OCI-LY7 (cell line): ENCODE results near the gene EVX2. TPM values are rescaled to one million over a fixed set of nuclear protein-coding genes. Genes with fewer than 3 reads are reported as not detected.

ENCODE experiments used
- BruUV-seq: library from RNA; stranded (reverse); fragments of 400-500 nt; replicated peaks from 2 replicates; lab custom pipeline; 2021; lab: Mats Ljungman, UMichigan
- CTCF ChIA-PET: fragments of 300-600 bp; sonication (Branson Sonifier 250); formaldehyde crosslinking; loops from one replicate; lab custom pipeline; 2022; ENCODE audit warnings: antibody characterized with exemption; ENCODE audit not compliant: unreplicated experiment; lab: Charles Lee
- POLR2A ChIA-PET: fragments of 300-600 bp; sonication (Branson Sonifier 250); formaldehyde crosslinking; loops from one replicate; lab custom pipeline; 2022; ENCODE audit warnings: antibody characterized with exemption; lab: Charles Lee
- DNase-seq: peaks from one replicate; pipeline ENCODE4 v3.0.0-alpha.2; 2015; ENCODE audit warnings: low spot score
- H2AFZ ChIP-seq: fragments of 200-600 bp; sonication (generic), shearing (Covaris generic); 2 replicates; pipeline ENCODE4 v1.6.1; 2014; ENCODE audit warnings: mild to moderate bottlenecking, antibody characterized with exemption, low read length, moderate library complexity
- H3K27ac ChIP-seq: fragments of 200-600 bp; sonication (generic); 2 replicates; pipeline ENCODE4 v1.5.1; 2014; ENCODE audit warnings: mixed run types, low read depth, mild to moderate bottlenecking, moderate library complexity, low read length, inconsistent platforms; ENCODE audit not compliant: poor library complexity, severe bottlenecking
- H3K36me3 ChIP-seq: fragments of 200-600 bp; sonication (generic); 2 replicates; pipeline ENCODE4 v1.6.1; 2014; ENCODE audit warnings: mild to moderate bottlenecking, antibody characterized with exemption, low read length, moderate library complexity, mixed read lengths; ENCODE audit not compliant: insufficient read depth
- H3K4me1 ChIP-seq: fragments of 200-600 bp; sonication (generic); 2 replicates; pipeline ENCODE4 v1.5.1; 2014; ENCODE audit warnings: mild to moderate bottlenecking, low read length; ENCODE audit not compliant: insufficient read depth, poor library complexity, severe bottlenecking
- H3K4me2 ChIP-seq: fragments of 200-600 bp; sonication (generic); 2 replicates; pipeline ENCODE4 v1.6.1; 2014; ENCODE audit warnings: mild to moderate bottlenecking, low read length
- H3K4me3 ChIP-seq: fragments of 200-600 bp; sonication (generic); 2 replicates; pipeline ENCODE4 v1.5.1; 2014; ENCODE audit warnings: mild to moderate bottlenecking, low read depth, low read length; ENCODE audit not compliant: poor library complexity, severe bottlenecking
- H3K79me2 ChIP-seq: fragments of 200-600 bp; sonication (generic); 2 replicates; pipeline ENCODE4 v1.6.1; 2016; ENCODE audit warnings: low read depth, mild to moderate bottlenecking, low read length, moderate library complexity, mixed read lengths; ENCODE audit not compliant: insufficient read depth
- H3K9me2 ChIP-seq: fragments of 200-600 bp; sonication (generic); 2 replicates; pipeline ENCODE4 v1.6.1; 2016; ENCODE audit warnings: mild to moderate bottlenecking, low read length, mixed read lengths; ENCODE audit not compliant: insufficient read depth
- H3K9me3 ChIP-seq: fragments of 200-600 bp; sonication (generic); 2 replicates; pipeline ENCODE4 v1.6.1; 2014; ENCODE audit warnings: mild to moderate bottlenecking, mixed run types, low read length, mixed read lengths
- H4K20me1 ChIP-seq: fragments of 200-600 bp; sonication (generic); 2 replicates; pipeline ENCODE4 v1.6.1; 2014; ENCODE audit warnings: mild to moderate bottlenecking, antibody characterized with exemption, low read length, moderate library complexity, mixed read lengths; ENCODE audit not compliant: insufficient read depth
- EZH2phosphoT487 ChIP-seq: fragments of 200-600 bp; sonication (generic); IDR thresholded peaks from 2 replicates; pipeline ENCODE4 v1.6.1; 2018; ENCODE audit warnings: low read depth, borderline replicate concordance, mild to moderate bottlenecking, mixed run types, antibody characterized with exemption, low read length, moderate library complexity, mixed read lengths
- intact Hi-C: fragments of 100-400 bp; cut with micrococcal nuclease; formaldehyde crosslinking; loops from one replicate; pipeline ENCODE4 v1.10.0; 2022; ENCODE audit not compliant: unreplicated experiment
- total RNA-seq, 2 experiments: library from RNA; depleted of rRNA in 1 of 2; stranded (reverse); fragments of >200 nt in 1 of 2; shearing (Covaris generic) in 1 of 2; gene quantifications; 2 replicates each; pipeline ENCODE4 v1.2.3, GENCODE V29; 2014 to 2022
- TF ChIP-seq, protein P1 (sequence below): fragments of 200-600 bp; sonication (generic); conservative IDR thresholded peaks from 2 replicates; pipeline ENCODE4 v1.5.1; 2014; ENCODE audit warnings: mild to moderate bottlenecking, antibody characterized with exemption, low read length, moderate library complexity, mixed read lengths

EVX2 gene
- total RNA-seq, 2 experiments from 2014 or later: not detected

DNA sequence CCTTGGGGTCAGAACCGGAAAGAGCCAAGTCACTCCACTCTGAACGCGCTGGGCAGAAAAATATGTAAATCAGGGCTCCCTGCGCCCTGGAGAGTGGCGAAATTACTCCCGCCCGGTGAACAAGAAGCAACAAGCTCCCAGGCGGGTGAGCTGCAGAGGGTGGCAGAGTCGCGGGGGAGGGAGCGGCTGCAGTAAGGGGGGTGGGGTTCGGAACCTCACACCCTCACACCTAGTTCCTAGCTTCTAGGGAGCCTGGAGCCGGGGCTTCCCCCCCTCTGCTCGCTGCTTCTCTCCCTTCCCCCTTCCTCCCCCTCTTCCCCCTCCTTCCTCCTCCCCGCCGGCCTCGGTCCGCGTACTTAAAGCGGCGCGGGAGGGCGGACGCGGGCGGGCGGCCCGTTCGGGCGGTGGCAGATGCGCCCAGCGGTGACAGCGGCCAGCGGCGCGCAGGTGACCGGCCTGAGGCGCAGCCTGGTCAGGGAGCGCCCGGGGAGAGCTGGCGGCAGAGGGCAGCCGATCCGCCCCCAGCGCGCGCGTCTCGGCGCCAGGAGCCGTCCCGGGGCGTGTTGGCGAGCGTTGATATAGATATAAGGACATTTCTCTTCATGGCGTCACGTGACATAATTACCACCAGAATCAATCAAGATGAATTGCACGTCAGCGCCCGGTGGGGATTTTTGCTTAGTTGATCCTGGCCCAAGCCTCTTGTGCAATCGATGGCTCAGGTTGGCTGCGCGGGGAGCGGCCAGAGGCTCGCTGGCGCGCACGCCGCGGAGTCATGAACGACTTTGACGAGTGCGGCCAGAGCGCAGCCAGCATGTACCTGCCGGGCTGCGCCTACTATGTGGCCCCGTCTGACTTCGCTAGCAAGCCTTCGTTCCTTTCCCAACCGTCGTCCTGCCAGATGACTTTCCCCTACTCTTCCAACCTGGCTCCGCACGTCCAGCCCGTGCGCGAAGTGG is 23.1 kb upstream of the EVX2 start, which contains the start of gene HOXD11:
Gene HOXD11 (plus strand): TSS at position 700 of the 959 bp plus-strand sequence. CDS start 76 bp downstream, at position 776.
- intact Hi-C loops: no loop called here
- Histone ChIP-seq H3K9me3 (no peaks in the 10 kb centered on the region), H3K27ac (no peak within 1 kb of the TSS), H2AFZ (no peak within 1 kb of the TSS), H3K4me1 (no peaks in the 10 kb centered on the region), H3K9me2 (no peaks in the 10 kb centered on the region), H3K4me3 (no peak within 1 kb of the TSS), H3K4me2 (no peak within 1 kb of the TSS), H3K79me2 (no peaks in the 10 kb centered on the region), H4K20me1 (no peaks in the 10 kb centered on the region), H3K36me3 (no peaks in the 10 kb centered on the region)
- ChIA-PET CTCF (no interaction called here), POLR2A (no interaction called here)
- BruUV-seq: no TSS peak
- TF ChIP-seq EZH2phosphoT487: no peak
- TF ChIP-seq, protein P1, sequence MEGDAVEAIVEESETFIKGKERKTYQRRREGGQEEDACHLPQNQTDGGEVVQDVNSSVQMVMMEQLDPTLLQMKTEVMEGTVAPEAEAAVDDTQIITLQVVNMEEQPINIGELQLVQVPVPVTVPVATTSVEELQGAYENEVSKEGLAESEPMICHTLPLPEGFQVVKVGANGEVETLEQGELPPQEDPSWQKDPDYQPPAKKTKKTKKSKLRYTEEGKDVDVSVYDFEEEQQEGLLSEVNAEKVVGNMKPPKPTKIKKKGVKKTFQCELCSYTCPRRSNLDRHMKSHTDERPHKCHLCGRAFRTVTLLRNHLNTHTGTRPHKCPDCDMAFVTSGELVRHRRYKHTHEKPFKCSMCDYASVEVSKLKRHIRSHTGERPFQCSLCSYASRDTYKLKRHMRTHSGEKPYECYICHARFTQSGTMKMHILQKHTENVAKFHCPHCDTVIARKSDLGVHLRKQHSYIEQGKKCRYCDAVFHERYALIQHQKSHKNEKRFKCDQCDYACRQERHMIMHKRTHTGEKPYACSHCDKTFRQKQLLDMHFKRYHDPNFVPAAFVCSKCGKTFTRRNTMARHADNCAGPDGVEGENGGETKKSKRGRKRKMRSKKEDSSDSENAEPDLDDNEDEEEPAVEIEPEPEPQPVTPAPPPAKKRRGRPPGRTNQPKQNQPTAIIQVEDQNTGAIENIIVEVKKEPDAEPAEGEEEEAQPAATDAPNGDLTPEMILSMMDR: no peak
- DNase-seq: no peak

DNA sequence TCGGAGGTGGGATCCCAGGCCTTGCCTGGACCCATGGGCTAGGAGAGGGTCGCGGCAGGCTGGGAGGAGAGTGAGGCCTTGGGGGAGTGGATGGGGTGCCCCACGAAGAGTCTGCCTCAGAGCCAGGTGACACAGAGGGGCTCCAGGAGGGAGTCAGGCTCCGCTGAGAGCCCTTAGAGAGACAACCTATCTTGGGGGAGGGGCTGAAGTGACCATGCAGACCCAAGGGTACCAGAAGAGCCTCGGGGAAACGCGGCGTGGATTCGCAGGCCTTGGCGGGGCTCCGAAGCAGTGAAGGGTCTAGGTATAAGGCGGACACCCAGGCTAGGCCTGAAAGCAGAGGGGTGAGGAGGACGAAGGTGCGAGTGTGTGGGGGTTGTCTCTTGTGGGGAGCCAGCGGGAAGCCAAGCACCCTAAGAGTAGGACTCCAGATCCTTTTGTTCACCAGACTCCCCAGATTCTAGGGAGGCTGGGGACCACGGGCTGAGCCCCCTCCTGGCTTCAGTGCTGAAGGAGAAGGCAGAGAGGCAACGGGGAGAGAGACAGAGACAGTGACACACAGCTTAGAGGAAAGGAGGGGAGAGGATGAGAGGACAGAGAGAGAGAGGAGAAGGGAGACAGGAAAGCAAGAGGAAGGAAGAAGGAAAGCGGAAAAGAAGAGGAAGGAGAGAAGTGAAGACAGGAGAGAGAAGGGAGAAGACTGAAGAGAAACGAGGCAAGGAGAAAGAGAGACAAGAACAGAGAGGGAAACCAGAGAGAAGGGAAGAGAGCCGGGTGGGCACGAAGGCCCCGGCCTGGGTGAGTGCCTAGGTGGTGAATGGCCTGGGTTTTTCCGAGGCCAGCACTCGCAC is 22.2 kb upstream of the EVX2 start:
- no peaks in the 10 kb centered on the region for H3K4me1 ChIP-seq
- H3K9me3 ChIP-seq: no peaks in the 10 kb centered on the region
- intact Hi-C loops: no loop called here
- H3K4me2 ChIP-seq: no peak overlapping the region
- no peaks in the 10 kb centered on the region for H3K79me2 ChIP-seq
- CTCF ChIA-PET: no interaction called here
- H3K4me3 ChIP-seq: no peak overlapping the region
- no TSS peak for BruUV-seq
- no peaks in the 10 kb centered on the region for H3K36me3 ChIP-seq
- POLR2A ChIA-PET: no interaction called here
- H4K20me1 ChIP-seq: no peaks in the 10 kb centered on the region
- H2AFZ ChIP-seq: no peak overlapping the region
- H3K27ac ChIP-seq: no peak overlapping the region
- no peaks in the 10 kb centered on the region for H3K9me2 ChIP-seq
- TF ChIP-seq, protein P1: no peak
- no peak for TF ChIP-seq EZH2phosphoT487
- DNase-seq: no peak
